Erythroblast (primary cell): ENCODE measurements around the gene LSM14A.

ENCODE experiments used
- GATA1 ChIP-seq: IDR thresholded peaks from 2 replicates; pipeline ENCODE4 v1.6.1; 2011; ENCODE audit warnings: low read depth, mild to moderate bottlenecking, control low read depth, low read length, moderate library complexity
- POLR2A ChIP-seq: IDR thresholded peaks from 2 replicates; pipeline ENCODE4 v1.6.1; 2011; ENCODE audit warnings: mild to moderate bottlenecking, low read length

GRCh38 chr19:34237283-34237682 is 65.0 kb downstream of the LSM14A start:
- TF ChIP-seq POLR2A (no peak), GATA1 (no peak)
